ENCODE data around the gene NMNAT3.

NMNAT3 gene

DNA sequence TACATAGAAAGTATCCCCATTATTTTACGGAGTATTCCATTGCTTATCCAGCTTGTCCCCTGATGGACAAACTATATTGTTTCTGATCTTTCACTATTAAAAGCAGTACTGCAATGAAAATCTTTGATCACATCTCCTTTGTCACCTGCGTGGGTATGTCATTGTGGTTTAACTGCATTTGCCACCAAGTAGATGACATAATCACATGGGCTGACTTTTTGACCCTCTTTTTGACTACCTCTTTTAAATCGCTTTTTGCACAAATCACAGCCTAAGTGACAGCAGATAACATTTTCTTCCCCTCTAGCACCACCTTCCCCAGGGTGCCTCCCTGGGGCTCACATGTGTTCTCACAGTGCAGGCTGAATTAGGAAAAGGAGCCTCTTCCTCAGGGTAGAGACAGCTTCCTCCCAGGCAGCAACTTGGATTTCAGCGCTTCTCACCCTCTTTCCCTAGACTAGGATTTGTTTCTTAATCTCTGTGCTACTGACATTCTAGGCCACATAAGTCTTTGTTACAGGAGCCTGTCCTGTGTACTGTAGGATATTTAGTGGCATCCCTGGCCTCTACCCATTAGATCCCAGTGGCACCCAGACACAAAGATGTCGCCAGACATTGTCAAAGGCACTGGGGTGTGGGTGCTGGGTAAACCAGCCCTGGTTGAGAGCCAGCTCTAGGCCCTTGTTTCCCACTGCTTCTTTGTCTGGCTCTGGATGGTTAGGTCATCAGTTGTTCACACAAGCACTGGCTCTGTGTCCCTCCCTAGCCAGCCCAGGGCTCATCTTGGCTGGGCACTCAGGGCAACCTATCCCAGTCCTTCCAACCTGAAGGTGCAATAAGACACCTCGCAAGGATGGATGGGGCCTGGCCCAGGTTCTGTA lies 136.9 kb downstream of the NMNAT3 start:
- H3K4me3 ChIP-seq (ENCODE audit: low read depth, low read length), result peak overlapping the region; percentile 58

DNA sequence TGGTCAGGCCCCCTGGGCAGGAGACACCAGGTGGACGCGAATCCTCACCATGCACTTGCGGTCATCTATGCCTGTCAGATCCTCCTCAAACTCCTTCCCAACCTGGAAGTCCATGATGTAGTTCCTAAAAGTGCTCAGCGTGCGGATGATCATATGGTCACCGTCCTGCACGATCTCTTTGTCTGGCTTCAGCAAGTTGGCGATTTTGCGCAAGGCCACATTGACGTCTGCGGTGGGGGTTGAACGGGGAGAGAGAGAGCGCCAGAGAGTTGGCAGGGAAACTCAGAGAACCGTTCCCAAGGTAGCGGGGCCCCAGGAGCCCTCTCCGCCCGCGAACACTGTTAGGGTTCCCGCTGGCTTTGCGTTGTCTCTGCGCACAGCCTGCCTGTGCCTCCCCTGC lies 139.0 kb downstream of the NMNAT3 start:
- H3K4me3 ChIP-seq (ENCODE audit: low read depth, low read length), result peak overlapping the region; percentile 58
- in situ Hi-C loops (cut with HindIII; ENCODE audit: low sequenced_read_pairs), result no loop called here
- no peak for DNase-seq (ENCODE audit: low read depth)
- TF ChIP-seq CTCF (IDR thresholded peaks at IDR 0.05; ENCODE audit: low read depth, low read length, missing control alignments), result no peak

More for the DNA sequence above, 136.9 kb downstream of the NMNAT3 start:
- in situ Hi-C loops (cut with HindIII; ENCODE audit: low sequenced_read_pairs), result no loop called here
- TF ChIP-seq CTCF (IDR thresholded peaks at IDR 0.05; ENCODE audit: low read depth, low read length, missing control alignments), result no peak
- no peak for DNase-seq (ENCODE audit: low read depth)

DNA sequence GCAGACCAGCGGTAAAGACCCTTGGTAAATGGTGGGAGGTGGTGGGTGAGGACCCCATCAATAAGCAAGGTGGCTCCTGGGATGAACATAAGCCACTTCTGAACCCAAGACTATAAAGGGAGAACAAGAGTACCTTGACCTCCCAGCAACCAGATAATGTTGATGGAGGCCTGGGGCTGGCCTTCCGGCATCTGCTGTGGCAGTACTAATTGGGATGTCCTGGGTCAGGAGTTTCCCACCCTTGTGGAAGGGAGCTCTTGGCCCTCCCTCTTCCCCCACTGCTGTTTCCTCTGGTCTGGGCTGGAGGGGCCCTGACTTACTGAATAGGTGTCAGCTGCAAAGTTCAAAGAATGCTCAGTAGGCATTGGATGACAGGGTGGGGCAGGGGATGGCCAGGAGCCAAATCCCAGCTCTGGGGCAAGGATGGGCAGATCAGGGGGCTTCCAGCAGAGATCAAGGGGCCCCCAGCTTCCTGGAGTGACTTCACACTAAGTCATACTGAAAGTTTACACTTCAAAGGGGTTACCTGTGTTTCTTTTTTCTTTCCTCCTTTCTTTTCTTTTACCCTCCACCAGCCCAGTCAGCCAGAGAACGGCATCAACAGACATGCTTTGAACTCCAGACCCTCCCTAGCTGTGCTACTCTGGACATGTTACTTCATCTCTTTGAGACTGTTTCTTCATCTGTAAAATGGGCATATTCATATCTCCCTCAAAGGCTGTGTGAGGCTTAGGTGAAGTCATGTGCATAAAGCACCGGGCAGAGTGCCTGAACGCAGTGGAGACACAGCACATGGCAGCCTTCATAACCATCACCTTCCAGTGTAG lies 139.8 kb downstream of the NMNAT3 start:
- H3K4me3 ChIP-seq (ENCODE audit: low read depth, low read length), result peak overlapping the region; percentile 58
- in situ Hi-C loops (cut with HindIII; ENCODE audit: low sequenced_read_pairs), result no loop called here
- no peak for TF ChIP-seq CTCF (IDR thresholded peaks at IDR 0.05; ENCODE audit: low read depth, low read length, missing control alignments)
- no peak for DNase-seq (ENCODE audit: low read depth)

- peak; percentile 62 for DNase-seq (ENCODE audit: low read depth)
- H3K4me3 ChIP-seq (ENCODE audit: low read depth, low read length), result peak overlapping the region; percentile 58
- in situ Hi-C loops (cut with HindIII; ENCODE audit: low sequenced_read_pairs), result no loop called here
- TF ChIP-seq CTCF (IDR thresholded peaks at IDR 0.05; ENCODE audit: low read depth, low read length, missing control alignments), result no peak
Observed at GRCh38 chr3:139537361-139537760, 140.4 kb downstream of the NMNAT3 start.

- no peak overlapping the region for H3K4me3 ChIP-seq (ENCODE audit: low read depth, low read length)
- in situ Hi-C loops (cut with HindIII; ENCODE audit: low sequenced_read_pairs), result loop anchor here (5.0 kb wide), 2 partner anchors 62 to 93 kb away; no protein-coding TSS in a partner anchor
- no peak for TF ChIP-seq CTCF (IDR thresholded peaks at IDR 0.05; ENCODE audit: low read depth, low read length, missing control alignments)
- DNase-seq (ENCODE audit: low read depth), result peak; percentile 54
Observed at GRCh38 chr3:139534992-139535879, 142.5 kb downstream of the NMNAT3 start.

- in situ Hi-C loops (cut with HindIII; ENCODE audit: low sequenced_read_pairs), result loop anchor here (5.0 kb wide), 2 partner anchors 63 to 92 kb away; no protein-coding TSS in a partner anchor
- DNase-seq (ENCODE audit: low read depth), result peak; percentile 94
- no peak for TF ChIP-seq CTCF (IDR thresholded peaks at IDR 0.05; ENCODE audit: low read depth, low read length, missing control alignments)
- peak overlapping the region; percentile 23 for H3K4me3 ChIP-seq (ENCODE audit: low read depth, low read length)
Observed at GRCh38 chr3:139534455-139534812, 143.3 kb downstream of the NMNAT3 start.
